H1 (cell line): ENCODE measurements around the gene GAN. TPM values are rescaled to one million over a fixed set of nuclear protein-coding genes. Genes with fewer than 3 reads are reported as not detected.

ENCODE experiments used
- CTCF ChIA-PET: fragments of 300-600 bp; sonication (Branson Sonifier 250); formaldehyde crosslinking; loops from one replicate; lab custom pipeline; 2021; ENCODE audit not compliant: partially characterized antibody; lab: Charles Lee
- POLR2A ChIA-PET: fragments of 300-600 bp; sonication (Branson Sonifier 250); formaldehyde crosslinking; loops from one replicate; lab custom pipeline; 2021; ENCODE audit warnings: inconsistent platforms; ENCODE audit not compliant: partially characterized antibody; lab: Charles Lee
- DNase-seq, 2 experiments: peaks; one replicate each; pipeline versions ENCODE4 v3.0.0 to v3.0.0-alpha.2; 2010 to 2022; ENCODE audit warnings: low spot score in 2 of 2, low read depth in 1 of 2, mixed read lengths in 1 of 2
- FAIRE-seq: peaks from 2 replicates; lab custom pipeline; 2011; peaks lifted over from hg19 to GRCh38; lab: Jason Lieb, UNC
- H2AFZ ChIP-seq: 2 replicates; pipeline ENCODE4 v1.8.1; 2012; ENCODE audit warnings: low read length, inconsistent platforms
- H2AK5ac ChIP-seq: 2 replicates; pipeline ENCODE4 v1.6.1; 2013; ENCODE audit warnings: low read depth, low read length
- H2BK120ac ChIP-seq: replicated peaks from 2 replicates; pipeline ENCODE3; 2013; ENCODE audit warnings: low read depth, low read length, inconsistent platforms
- H2BK12ac ChIP-seq: 2 replicates; pipeline ENCODE4 v1.6.1; 2013; ENCODE audit warnings: low read depth, low read length
- H2BK15ac ChIP-seq: 2 replicates; pipeline ENCODE4 v1.6.1; 2013; ENCODE audit warnings: low read length
- H2BK20ac ChIP-seq: 2 replicates; pipeline ENCODE4 v1.6.1; 2013; ENCODE audit warnings: low read length
- H2BK5ac ChIP-seq: 2 replicates; pipeline ENCODE4 v1.6.1; 2013; ENCODE audit warnings: low read depth, low read length
- H3K14ac ChIP-seq: 2 replicates; pipeline ENCODE4 v1.6.1; 2013; ENCODE audit warnings: inconsistent platforms; ENCODE audit not compliant: insufficient read length
- H3K18ac ChIP-seq: 2 replicates; pipeline ENCODE4 v1.6.1; 2013; ENCODE audit warnings: low read length; ENCODE audit errors: extremely low read depth
- H3K23ac ChIP-seq: 2 replicates; pipeline ENCODE4 v1.6.1; 2013; ENCODE audit warnings: inconsistent platforms; ENCODE audit not compliant: insufficient read length
- H3K23me2 ChIP-seq: 2 replicates; pipeline ENCODE4 v1.6.1; 2013; ENCODE audit warnings: low read depth, low read length
- H3K27ac ChIP-seq: 2 replicates; pipeline ENCODE4 v1.6.1; 2011; ENCODE audit warnings: low read depth, low read length, inconsistent platforms
- H3K27me3 ChIP-seq, 4 experiments: replicated peaks in 1 of 4; 1 replicate in 1 of 4; 2 replicates in 3 of 4; pipeline versions ENCODE4 v1.6.1 to v1.8.1; 2011 to 2013; ENCODE audit warnings: low read length in 3 of 4, mild to moderate bottlenecking in 3 of 4, inconsistent platforms in 2 of 4, mixed read lengths in 2 of 4, moderate library complexity in 1 of 4; ENCODE audit not compliant: control insufficient read depth in 3 of 4, insufficient read depth in 3 of 4; ENCODE audit errors: extremely low read depth in 1 of 4
- H3K36me3 ChIP-seq, 4 experiments: 2 replicates each; pipeline versions ENCODE4 v1.6.1 to v1.8.1; 2011 to 2013; ENCODE audit warnings: mild to moderate bottlenecking in 4 of 4, low read length in 3 of 4, moderate library complexity in 2 of 4, control low read depth in 1 of 4, inconsistent platforms in 1 of 4; ENCODE audit not compliant: insufficient read depth in 4 of 4, control insufficient read depth in 2 of 4
- H3K4ac ChIP-seq: replicated peaks from 2 replicates; pipeline ENCODE3; 2013; ENCODE audit warnings: low read length, low read depth, mixed read lengths, inconsistent platforms; ENCODE audit not compliant: insufficient read length
- H3K4me1 ChIP-seq, 4 experiments: replicated peaks in 1 of 4; 1 replicate in 1 of 4; 2 replicates in 3 of 4; pipeline versions ENCODE4 v1.6.1 to v1.8.1; 2011 to 2013; ENCODE audit warnings: low read length in 3 of 4, inconsistent platforms in 2 of 4, mixed read lengths in 1 of 4; ENCODE audit not compliant: insufficient read depth in 4 of 4, control insufficient read depth in 3 of 4
- H3K4me2 ChIP-seq, 2 experiments: 2 replicates each; pipeline versions ENCODE4 v1.6.1 to v1.8.1; 2011 to 2013; ENCODE audit warnings: low read depth in 2 of 2, low read length in 2 of 2, control low read depth in 1 of 2, inconsistent platforms in 1 of 2, mild to moderate bottlenecking in 1 of 2; ENCODE audit not compliant: insufficient read depth in 1 of 2
- H3K4me3 ChIP-seq, 4 experiments: fragments of 200-600, 300-600 bp in 1 of 4; sonication (generic), shearing (Covaris generic), sonication (Bioruptor Twin) in 1 of 4; 2 replicates each; pipeline versions ENCODE4 v1.5.1 to v1.8.1; 2011 to 2016; ENCODE audit warnings: low read length in 4 of 4, low read depth in 3 of 4, control low read depth in 2 of 4, inconsistent platforms in 2 of 4, mild to moderate bottlenecking in 2 of 4, mixed read lengths in 1 of 4, moderate library complexity in 1 of 4; ENCODE audit not compliant: insufficient read depth in 2 of 4; ENCODE audit errors: extremely low read depth in 1 of 4
- H3K56ac ChIP-seq: replicated peaks from 2 replicates; pipeline ENCODE3; 2013; ENCODE audit warnings: low read depth, mild to moderate bottlenecking, mixed read lengths, low read length, inconsistent platforms; ENCODE audit not compliant: insufficient read length
- H3K79me1 ChIP-seq: 2 replicates; pipeline ENCODE4 v1.6.1; 2013; ENCODE audit warnings: low read depth, low read length, control low read depth
- H3K79me2 ChIP-seq, 2 experiments: 2 replicates each; pipeline versions ENCODE4 v1.6.1 to v1.8.1; 2012 to 2013; ENCODE audit warnings: low read length in 2 of 2, mild to moderate bottlenecking in 2 of 2, inconsistent platforms in 1 of 2; ENCODE audit not compliant: insufficient read depth in 2 of 2, control insufficient read depth in 1 of 2
- H3K9ac ChIP-seq, 4 experiments: replicated peaks in 1 of 4; 1 replicate in 1 of 4; 2 replicates in 3 of 4; pipeline versions ENCODE4 v1.6.1 to v1.8.1; 2011 to 2013; ENCODE audit warnings: low read depth in 3 of 4, low read length in 3 of 4, control low read depth in 2 of 4, mild to moderate bottlenecking in 2 of 4, moderate library complexity in 2 of 4, inconsistent platforms in 1 of 4; ENCODE audit errors: extremely low read depth in 1 of 4
- H3K9me3 ChIP-seq, 2 experiments: 2 replicates each; pipeline versions ENCODE4 v1.6.1 to v1.8.1; 2012 to 2013; ENCODE audit warnings: mild to moderate bottlenecking in 2 of 2, moderate library complexity in 2 of 2, control low read depth in 1 of 2, inconsistent platforms in 1 of 2, low read depth in 1 of 2, low read length in 1 of 2, mixed read lengths in 1 of 2; ENCODE audit not compliant: insufficient read depth in 2 of 2
- H4K20me1 ChIP-seq, 2 experiments: replicated peaks in 1 of 2; 2 replicates each; pipeline versions ENCODE3 to v1.8.1; 2011 to 2013; ENCODE audit warnings: inconsistent platforms in 2 of 2, low read length in 2 of 2, mild to moderate bottlenecking in 1 of 2; ENCODE audit not compliant: insufficient read depth in 2 of 2, control insufficient read depth in 1 of 2
- H4K5ac ChIP-seq: 2 replicates; pipeline ENCODE4 v1.6.1; 2013; ENCODE audit warnings: low read length, low read depth, mixed read lengths, inconsistent platforms; ENCODE audit not compliant: insufficient read length
- H4K8ac ChIP-seq: 2 replicates; pipeline ENCODE4 v1.8.0; 2013; ENCODE audit warnings: mild to moderate bottlenecking, moderate library complexity, low read length, inconsistent platforms; ENCODE audit not compliant: insufficient read depth; ENCODE audit errors: extremely low read depth
- H4K91ac ChIP-seq: replicated peaks from 2 replicates; pipeline ENCODE3; 2013; ENCODE audit warnings: low read length, mixed read lengths, inconsistent platforms; ENCODE audit not compliant: insufficient read length
- CREB1 ChIP-seq: IDR thresholded peaks from 2 replicates; pipeline ENCODE4 v1.6.1; 2012; ENCODE audit warnings: inconsistent platforms
- EZH2 ChIP-seq: fragments of 200-600 bp; sonication (generic); IDR thresholded peaks from 2 replicates; pipeline ENCODE4 v1.7.1; 2012; ENCODE audit warnings: low read depth, mild to moderate bottlenecking, moderate library complexity, low read length, inconsistent platforms; ENCODE audit not compliant: severe bottlenecking
- PHF8 ChIP-seq: fragments of 200-600 bp; sonication (generic); conservative IDR thresholded peaks from 2 replicates; pipeline ENCODE4 v1.7.1; 2012; ENCODE audit warnings: low read depth, mild to moderate bottlenecking, inconsistent platforms, low read length, moderate library complexity
- SAP30 ChIP-seq: fragments of 300-600 bp; sonication (generic); IDR thresholded peaks from 2 replicates; pipeline ENCODE4 v1.7.1; 2012; ENCODE audit warnings: low read length, moderate library complexity, mild to moderate bottlenecking, inconsistent platforms; ENCODE audit not compliant: insufficient read depth, insufficient replicate concordance
- SIN3A ChIP-seq, 2 experiments: IDR thresholded peaks in 1 of 2; conservative IDR thresholded peaks in 1 of 2; 2 replicates each; pipeline ENCODE4 v1.6.1; 2011 to 2012; ENCODE audit warnings: low read length in 2 of 2, improper control_type of control experiment in 1 of 2, low read depth in 1 of 2, mild to moderate bottlenecking in 1 of 2
- SIRT6 ChIP-seq: IDR thresholded peaks from one replicate; pipeline ENCODE4 v1.7.1; 2012; ENCODE audit warnings: low read length, inconsistent platforms
- TAF7 ChIP-seq: optimal IDR thresholded peaks from 2 replicates; pipeline ENCODE3; 2011; ENCODE audit warnings: low read depth, mild to moderate bottlenecking, inconsistent platforms, low read length, moderate library complexity, borderline replicate concordance
- TBP ChIP-seq: IDR thresholded peaks from 2 replicates; pipeline ENCODE4 v1.6.1; 2011; ENCODE audit warnings: low read depth, low read length, improper control_type of control experiment
- ZNF274 ChIP-seq: IDR thresholded peaks from 2 replicates; pipeline ENCODE4 v1.7.0; 2012; ENCODE audit warnings: low read length, borderline replicate concordance; ENCODE audit errors: extremely low read depth
- WGBS, 2 experiments: shearing (Covaris generic) in 1 of 2; methylation state at CpG; one replicate each; pipeline versions ENCODE4 v1.1.6 to v1.1.7; 2013 to 2015; ENCODE audit warnings: low lambda C conversion rate in 2 of 2, mixed read lengths in 2 of 2, inconsistent platforms in 1 of 2, low coverage in 1 of 2, missing lambda C conversion rate in 1 of 2; ENCODE audit not compliant: insufficient replicate concordance in 2 of 2, insufficient coverage in 1 of 2, insufficient read length in 1 of 2; ENCODE audit errors: extremely low coverage in 1 of 2, missing lambda C conversion rate in 1 of 2; 5-methylcytosine and 5-hydroxymethylcytosine counted together
- polyA plus RNA-seq, 7 experiments: library from polyadenylated mRNA; depleted of rRNA in 3 of 7; stranded (reverse) in 5 of 7; unstranded in 2 of 7; fragments of >200 nt in 5 of 7; fragments of 200-250 nt in 2 of 7; gene quantifications; 1 replicate in 5 of 7; 2 replicates in 1 of 7; 4 replicates in 1 of 7; pipeline versions ENCODE4 v1.2.1 to v1.2.3, GENCODE V29; 2011 to 2013; ENCODE audit warnings: missing spikeins in 2 of 7, mixed read lengths in 2 of 7
- total RNA-seq: library from RNA; stranded (reverse); fragmentation: NEBNext Ultra II Directional; extraction: Animal tissue kit (Norgen Biotek cat#: 25700); gene quantifications from 2 replicates; pipeline ENCODE4 v1.2.1, GENCODE V29; 2021
- TF ChIP-seq, protein P1 (sequence below): IDR thresholded peaks from 2 replicates; pipeline ENCODE4 v1.6.1; 2012; ENCODE audit warnings: low read length, inconsistent platforms

Gene GAN
- total and polyA plus RNA-seq, 2 of the 8 experiments (the other 6 are each of a cell fraction or from before 2014, with no cell fraction given), result 4.5 to 23.9 TPM

DNA sequence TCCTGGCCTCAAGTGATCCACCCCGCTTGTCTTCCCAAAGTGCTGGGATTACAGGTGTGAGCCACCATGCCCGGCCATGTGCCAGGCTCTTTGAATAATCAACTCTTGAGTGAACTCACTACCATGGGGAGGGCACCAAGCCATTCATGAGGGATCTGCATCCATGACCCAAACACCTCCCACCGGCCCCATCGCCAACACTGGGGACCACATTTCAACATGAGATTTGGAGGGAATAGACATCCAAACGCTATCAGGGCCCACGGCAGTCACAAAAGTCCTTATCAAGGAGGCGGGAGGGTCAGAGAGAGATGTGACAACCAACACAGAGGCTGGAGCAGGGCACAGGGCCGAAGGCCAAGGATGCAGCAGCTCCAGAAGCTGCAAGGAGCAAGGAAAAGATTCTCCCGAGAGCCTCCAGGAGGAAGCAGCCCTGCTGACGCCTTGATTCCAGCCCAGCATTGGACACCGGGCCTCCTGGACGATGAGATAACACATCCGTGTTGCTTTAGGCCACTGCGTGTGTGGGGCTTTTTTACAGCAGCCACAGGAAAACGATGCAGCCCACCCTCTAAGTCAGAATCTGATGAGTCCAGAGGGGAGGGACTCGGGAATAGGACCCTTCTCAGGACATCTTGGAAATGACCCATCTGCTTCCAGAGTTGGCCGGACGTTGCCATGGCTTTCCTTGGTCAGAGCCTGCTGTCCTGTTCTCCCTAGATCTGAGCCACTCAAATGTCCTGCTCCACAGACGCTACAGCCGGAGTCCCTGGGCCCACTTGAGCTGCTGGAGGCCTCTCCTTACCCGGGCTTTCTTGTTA, 82.5 kb downstream of the GAN start:
- H4K5ac ChIP-seq, result no peak overlapping the region
- H4K91ac ChIP-seq, result no peak overlapping the region
- H3K23me2 ChIP-seq, result no peaks in the 10 kb centered on the region
- no peaks in the 10 kb centered on the region for H3K27me3 ChIP-seq
- no peak overlapping the region for H3K9ac ChIP-seq
- H3K23ac ChIP-seq, result no peak overlapping the region
- H3K4me2 ChIP-seq, result no peak overlapping the region
- no peak for DNase-seq
- H2BK15ac ChIP-seq, result no peak overlapping the region
- H3K27ac ChIP-seq, result no peak overlapping the region
- no peak overlapping the region for H3K14ac ChIP-seq
- H2AK5ac ChIP-seq, result no peak overlapping the region
- H3K4me1 ChIP-seq, result no peaks in the 10 kb centered on the region
- H3K9me3 ChIP-seq, result 0 out of 4 replicates have a peak, but pooled peaks cover 0 to 4% of the 10 kb centered on the region in 2 experiments
- H3K4me3 ChIP-seq, result no peak overlapping the region
- no peak overlapping the region for H3K56ac ChIP-seq
- ChIA-PET CTCF (interaction anchor here (0.7 kb wide), 2 partner anchors 325 to 423 kb away, joined by 3 read pairs; no protein-coding TSS in a partner anchor), POLR2A (interaction anchor here (0.5 kb wide), 1 partner anchor 37 kb away, joined by 3 read pairs; no protein-coding TSS in a partner anchor)
- 89% methylated on average over 21 of the region's 21 CpGs; no CpG with 5 or more reads in 1 of the 2 experiments for WGBS, 2 experiments
- H3K18ac ChIP-seq, result no peak overlapping the region
- H2AFZ ChIP-seq, result no peak overlapping the region
- H2BK5ac ChIP-seq, result no peak overlapping the region
- H4K8ac ChIP-seq, result no peak overlapping the region
- no peak overlapping the region for H2BK120ac ChIP-seq
- no peak overlapping the region for H2BK12ac ChIP-seq
- H3K36me3 ChIP-seq, result no peaks in the 10 kb centered on the region
- no peak overlapping the region for H2BK20ac ChIP-seq
- no peaks in the 10 kb centered on the region for H3K79me1 ChIP-seq
- no peak overlapping the region for H3K4ac ChIP-seq
- FAIRE-seq, result no peak
- no peaks in the 10 kb centered on the region for H4K20me1 ChIP-seq
- no peaks in the 10 kb centered on the region for H3K79me2 ChIP-seq
- TF ChIP-seq SAP30 (no peak), SIN3A (conservative IDR thresholded peaks at IDR 0.05 in 1 of 2, IDR thresholded peaks at IDR 0.05 in 1 of 2; ENCODE audit: low read depth in 1 of 2, low read length in 2 of 2) (no peak), SIRT6 (no peak), CREB1 (no peak), ZNF274 (no peak), PHF8 (no peak), EZH2 (no peak), TBP (no peak), TAF7 (no peak)
- TF ChIP-seq, protein P1, sequence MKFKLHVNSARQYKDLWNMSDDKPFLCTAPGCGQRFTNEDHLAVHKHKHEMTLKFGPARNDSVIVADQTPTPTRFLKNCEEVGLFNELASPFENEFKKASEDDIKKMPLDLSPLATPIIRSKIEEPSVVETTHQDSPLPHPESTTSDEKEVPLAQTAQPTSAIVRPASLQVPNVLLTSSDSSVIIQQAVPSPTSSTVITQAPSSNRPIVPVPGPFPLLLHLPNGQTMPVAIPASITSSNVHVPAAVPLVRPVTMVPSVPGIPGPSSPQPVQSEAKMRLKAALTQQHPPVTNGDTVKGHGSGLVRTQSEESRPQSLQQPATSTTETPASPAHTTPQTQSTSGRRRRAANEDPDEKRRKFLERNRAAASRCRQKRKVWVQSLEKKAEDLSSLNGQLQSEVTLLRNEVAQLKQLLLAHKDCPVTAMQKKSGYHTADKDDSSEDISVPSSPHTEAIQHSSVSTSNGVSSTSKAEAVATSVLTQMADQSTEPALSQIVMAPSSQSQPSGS, result no peak
